ENCODE results near the gene SORCS2.

Gene SORCS2

DNA sequence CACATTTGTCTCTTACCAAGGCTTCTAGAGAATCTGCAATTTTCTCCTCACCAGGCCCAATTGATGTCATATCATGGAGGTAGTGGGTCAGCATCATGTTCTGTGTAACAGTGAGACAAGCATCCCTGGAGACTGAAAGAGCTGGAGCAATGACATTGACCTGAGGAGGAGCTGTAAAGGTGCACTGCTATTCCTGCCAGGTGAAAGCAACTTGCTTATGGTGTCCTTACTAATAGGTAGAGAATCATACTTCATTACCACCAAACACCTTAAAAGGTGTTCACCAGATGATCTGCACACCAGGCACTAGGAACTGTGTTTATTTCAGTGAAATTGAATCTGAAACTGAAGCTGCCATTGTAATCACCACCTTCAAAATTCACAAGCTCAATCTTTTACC, 558.6 kb downstream of the SORCS2 start:
- DNase-seq (ENCODE audit: low read depth): no peak

DNA sequence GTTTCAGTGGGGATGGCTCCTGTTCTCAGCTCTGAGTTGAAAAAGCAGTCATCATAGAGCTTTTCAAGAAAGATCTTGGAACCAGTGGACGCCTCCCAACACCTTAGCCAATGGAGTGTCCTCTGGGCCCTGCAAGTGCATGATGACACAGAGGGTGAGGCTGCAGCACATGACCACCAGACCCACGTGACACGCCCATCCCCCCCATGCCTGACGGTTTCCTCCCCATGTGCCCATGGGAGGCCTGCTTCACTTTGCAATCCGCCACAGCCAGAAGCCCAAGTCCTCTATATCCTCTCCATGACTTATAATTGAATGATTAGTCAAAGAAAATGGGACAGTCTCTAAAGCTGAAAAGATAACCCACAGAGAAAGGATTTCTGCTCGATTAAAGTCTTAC, 560.3 kb downstream of the SORCS2 start:
- DNase-seq (ENCODE audit: low read depth): no peak

- no peak for DNase-seq (ENCODE audit: low read depth)
Measured at GRCh38 chr4:7753271-7753670, 560.9 kb downstream of the SORCS2 start.

GRCh38 chr4:7753931-7754465, 561.7 kb downstream of the SORCS2 start:
- no peak for DNase-seq (ENCODE audit: low read depth)

GRCh38 chr4:7754565-7755262, 562.4 kb downstream of the SORCS2 start:
- DNase-seq (ENCODE audit: low read depth): no peak

DNA sequence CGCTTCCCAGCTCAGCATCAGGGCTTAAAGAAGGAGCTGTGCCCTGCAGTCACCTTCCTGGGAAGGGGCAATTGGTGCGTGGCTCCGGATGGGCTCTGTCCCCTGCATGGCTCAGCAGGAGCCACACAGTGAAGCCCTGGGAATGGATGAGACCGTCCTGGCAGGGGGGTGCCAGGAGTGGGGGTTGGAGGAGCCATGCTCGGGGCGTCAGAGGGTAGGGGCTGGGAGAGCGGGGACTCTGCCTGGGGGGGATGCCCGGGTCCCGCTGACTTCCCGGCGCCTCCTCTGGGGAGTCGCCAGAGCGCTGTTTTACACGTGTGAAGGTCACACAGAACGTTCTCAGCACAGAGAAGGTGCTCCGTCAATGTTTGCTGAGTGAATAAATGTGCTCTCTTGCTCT, 563.2 kb downstream of the SORCS2 start:
- DNase-seq (ENCODE audit: low read depth): no peak

- no peak for DNase-seq (ENCODE audit: low read depth)
Measured at GRCh38 chr4:7756071-7756470, 563.7 kb downstream of the SORCS2 start.

DNA sequence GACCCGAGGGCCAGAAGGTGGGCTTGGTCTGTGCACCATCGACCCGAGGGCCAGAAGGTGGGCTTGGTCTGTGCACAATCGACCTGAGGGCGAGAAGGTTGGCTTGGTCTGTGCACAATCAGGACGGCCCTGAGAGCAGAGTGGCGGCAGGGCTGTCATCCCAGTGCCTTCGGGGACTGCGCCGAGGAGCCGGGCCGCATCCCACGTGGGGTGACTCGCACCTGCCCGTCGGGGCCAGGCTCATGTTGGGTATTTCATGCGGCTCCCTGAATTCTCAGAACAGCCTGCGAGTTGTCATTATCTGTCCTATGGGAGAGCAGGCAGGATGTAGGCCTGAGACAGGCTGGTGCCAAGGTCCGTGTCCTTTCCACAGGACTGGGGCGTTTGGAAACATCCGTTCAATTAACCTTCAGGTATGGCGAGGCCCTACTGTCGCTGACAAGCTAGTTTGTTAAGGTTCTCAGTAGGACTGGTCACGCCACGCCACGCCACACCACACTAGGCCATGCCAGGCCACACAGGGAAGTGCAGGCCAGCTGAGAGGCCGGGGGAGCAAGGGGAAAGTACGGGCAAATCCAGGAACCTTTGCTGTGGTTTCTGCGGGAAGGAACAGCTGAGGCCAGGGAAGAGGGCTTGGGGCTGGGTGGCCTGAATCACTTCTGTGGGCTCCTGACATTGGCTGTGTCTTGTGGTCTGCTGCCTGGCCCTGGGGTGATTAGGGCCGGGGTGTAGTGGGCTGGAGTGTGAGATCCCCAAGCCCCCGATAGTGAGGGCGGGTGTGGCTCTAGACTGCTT, 564.4 kb downstream of the SORCS2 start:
- no peak for DNase-seq (ENCODE audit: low read depth)

DNA sequence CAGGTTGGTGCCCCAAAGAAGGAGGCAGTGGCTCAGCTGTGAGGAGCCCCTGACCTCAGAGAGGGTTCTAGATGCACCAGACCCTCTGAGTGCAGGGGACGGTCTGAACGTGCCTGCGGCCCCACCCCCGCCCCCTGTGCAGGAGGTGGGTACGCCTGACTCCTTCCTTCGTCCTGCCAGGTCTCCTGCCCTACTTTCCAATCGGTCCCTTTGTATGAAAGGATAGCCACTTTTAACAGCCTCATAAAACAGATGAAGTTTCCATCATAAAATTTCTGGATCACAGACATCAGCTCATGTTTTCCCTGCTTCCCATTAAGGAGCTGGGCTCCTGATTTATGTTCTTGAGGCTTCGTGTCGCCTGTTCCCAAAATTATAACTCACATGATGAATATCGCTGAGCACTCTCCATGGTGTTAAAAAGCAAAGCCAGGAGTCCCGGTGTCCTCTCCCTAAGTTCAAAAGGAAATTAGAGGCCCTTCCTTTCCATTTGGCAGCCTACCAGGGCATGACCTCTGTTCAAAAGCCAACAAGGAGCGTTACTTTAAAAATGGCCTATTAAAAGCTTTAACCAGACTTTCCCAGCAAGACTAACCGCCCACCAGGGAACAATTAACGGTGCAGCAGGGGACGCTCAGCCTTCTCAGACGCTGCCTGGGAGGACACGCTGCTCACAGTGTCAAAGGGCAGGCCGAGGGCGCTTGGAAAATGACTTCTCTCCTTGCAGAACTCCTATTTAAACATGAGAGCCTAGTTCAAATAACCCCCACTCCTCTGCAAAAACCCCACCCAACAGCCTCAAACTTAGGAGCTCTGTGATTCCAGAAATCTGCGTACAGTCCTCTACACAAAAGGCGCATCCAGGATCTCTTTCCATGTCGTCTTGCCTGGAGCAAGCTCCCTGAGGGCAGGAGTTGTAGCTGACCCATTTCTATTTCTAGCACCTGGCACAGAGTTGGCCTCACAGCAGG, 565.4 kb downstream of the SORCS2 start:
- no peak for DNase-seq (ENCODE audit: low read depth)

- DNase-seq (ENCODE audit: low read depth): no peak
Measured at GRCh38 chr4:7758476-7758875, 566.1 kb downstream of the SORCS2 start.

- DNase-seq (ENCODE audit: low read depth): no peak
Measured at GRCh38 chr4:7759216-7759615, 566.9 kb downstream of the SORCS2 start.

DNA sequence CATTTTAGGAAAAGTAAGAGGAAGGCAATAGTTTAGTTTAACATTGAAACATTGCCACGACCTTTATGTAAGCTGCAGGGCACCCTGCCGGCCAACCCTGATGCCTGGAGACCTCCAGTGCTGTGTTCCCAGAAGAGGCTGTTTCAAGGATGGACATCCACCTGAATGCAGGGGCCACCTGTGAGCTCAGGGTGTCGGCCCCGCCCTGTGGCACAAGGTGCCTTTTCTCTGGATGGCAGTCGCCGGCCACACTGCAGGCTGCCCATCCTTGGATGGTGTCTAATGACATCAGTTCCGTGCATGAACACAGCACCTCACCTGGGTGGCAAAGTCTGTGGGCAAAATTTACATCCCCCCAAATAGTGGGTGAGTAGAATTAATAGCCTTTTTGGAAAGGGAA, 567.3 kb downstream of the SORCS2 start:
- DNase-seq (ENCODE audit: low read depth): no peak

DNA sequence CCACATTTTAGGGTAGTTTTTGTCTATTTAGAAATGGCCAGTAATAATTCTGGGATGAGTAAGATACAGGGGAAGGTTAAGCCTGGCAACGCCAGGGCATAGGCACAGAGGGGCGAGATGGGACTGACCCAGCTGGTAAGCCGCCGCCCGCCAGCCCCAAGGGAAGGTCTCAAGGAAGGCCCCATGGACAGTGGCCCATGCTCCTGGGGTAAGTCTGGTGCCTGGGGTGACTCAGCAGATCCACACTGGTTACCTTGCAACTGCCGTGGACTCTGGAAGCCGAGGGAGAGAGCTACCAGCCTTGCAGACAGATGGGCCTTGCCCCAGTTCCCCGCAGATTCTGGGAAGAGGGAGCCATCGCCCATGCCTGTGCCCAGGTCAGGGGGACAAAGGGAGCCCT, 567.9 kb downstream of the SORCS2 start:
- no peak for DNase-seq (ENCODE audit: low read depth)

- no peak for DNase-seq (ENCODE audit: low read depth)
Measured at GRCh38 chr4:7760706-7761105, 568.4 kb downstream of the SORCS2 start.

DNA sequence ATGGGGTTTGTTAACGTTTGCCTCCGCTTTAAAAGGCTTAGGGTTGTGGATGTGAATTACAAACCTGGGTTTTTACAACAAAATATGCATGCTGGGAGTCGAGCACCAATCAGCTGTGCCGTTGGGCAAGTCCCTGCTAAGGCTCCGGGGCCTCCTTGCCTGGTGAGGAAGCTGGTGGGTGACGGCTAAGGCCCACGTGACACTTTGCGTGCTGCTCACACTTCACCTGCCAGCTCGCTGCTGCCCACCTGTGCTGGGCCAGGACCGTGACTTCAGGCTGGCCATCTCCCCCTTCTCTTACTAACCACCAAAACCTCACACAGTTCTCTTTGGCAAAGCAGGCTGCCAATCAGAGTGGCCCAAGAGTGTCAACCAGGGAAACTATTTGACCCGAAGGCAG, 569.0 kb downstream of the SORCS2 start:
- DNase-seq (ENCODE audit: low read depth): no peak

GRCh38 chr4:7761720-7762119, 569.4 kb downstream of the SORCS2 start:
- DNase-seq (ENCODE audit: low read depth): peak; percentile 71

GRCh38 chr4:7762376-7763030, 570.2 kb downstream of the SORCS2 start:
- DNase-seq (ENCODE audit: low read depth): no peak

DNA sequence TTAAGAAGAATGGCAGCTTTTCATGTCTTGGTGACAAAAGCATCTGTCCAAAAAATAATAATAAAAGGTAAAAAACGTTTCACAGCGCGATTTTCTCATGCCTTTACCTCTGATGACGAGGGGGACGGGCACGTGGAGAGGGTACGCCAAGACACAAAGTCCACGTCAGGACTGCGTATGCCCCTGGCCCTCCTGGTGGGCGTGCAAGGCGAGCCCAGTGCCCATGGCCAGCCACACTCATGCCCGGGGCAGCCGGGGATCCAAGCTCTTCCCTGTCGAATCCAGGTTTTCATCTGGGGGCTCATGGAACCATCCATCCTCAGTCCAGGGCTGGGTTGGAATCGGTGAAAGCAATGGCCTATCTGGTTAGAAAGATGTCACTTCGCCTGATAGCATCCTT, 570.8 kb downstream of the SORCS2 start:
- no peak for DNase-seq (ENCODE audit: low read depth)

- DNase-seq (ENCODE audit: low read depth): peak; percentile 92
Measured at GRCh38 chr4:7763788-7764187, 571.5 kb downstream of the SORCS2 start.

DNA sequence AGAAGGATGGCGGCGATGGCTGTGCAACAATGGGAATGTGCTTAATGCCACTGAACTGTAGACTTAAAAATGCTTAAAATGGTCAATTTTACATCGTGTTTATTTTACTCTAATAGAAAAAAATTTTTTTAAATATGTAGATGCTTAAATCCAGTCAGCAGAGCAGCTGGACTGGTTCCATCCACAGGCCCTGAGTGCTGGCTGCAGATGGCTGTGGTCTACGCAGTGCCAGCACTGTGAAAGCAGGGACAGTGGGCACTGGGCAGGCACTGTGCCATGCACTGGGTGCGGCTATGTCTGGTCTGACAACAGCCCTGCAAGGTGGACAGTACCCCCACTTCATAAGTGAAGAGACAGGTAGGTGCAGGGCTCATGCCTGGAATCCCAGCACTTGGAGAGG, 572.1 kb downstream of the SORCS2 start:
- no peak for DNase-seq (ENCODE audit: low read depth)

DNA sequence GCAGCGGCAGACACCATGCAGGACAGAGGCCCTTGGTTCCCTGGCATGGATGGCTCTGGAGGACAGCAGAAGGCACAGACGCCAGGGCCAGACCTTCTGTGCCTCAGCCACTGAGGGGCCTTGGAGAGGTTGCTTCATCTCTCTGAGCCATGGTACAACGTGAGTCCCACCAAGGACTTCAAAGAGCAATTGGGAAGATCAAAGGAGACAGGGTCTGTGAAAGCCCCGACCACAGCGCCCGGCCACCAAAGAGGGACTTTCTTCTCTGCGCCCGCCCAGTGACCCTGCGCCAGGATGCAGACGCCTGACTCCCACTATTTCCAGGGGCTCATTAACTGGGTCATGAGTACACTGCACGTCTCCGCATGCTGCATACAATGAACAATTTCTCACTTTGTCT, 573.3 kb downstream of the SORCS2 start:
- DNase-seq (ENCODE audit: low read depth): no peak

DNA sequence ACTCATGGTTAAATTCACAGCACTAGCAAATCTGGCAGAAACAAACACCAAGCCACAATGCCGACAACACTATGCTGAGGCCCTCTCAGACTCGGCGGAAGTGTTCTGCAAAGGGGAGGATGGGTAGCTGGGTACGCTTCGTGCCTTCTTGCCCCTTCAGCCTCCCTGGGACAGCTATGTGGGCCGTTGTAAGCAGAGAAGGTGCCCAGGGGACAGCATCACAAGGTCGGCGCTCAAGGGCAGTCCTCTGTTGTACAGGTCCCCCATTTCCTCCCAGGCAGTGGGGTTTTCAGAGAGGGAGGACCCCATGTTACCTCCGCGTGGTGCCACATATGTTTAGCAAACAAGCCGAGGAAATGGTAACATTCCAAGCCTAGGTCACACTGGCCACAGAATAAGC, 573.7 kb downstream of the SORCS2 start:
- DNase-seq (ENCODE audit: low read depth): no peak
